Activated CD4-positive, alpha-beta T cell treated with anti-CD3 and anti-CD28 coated beads, Interleukin-2, amount 50 U/mL, for 4 hours (primary cell): ENCODE results near the gene CDHR1.
"Not testable (repeated sequence)": the region's sequence is repeated elsewhere in the genome, so short reads cannot be mapped to it uniquely, and the experiment has no call there.

ENCODE experiments used
- DNase-seq, 2 experiments: peaks; one replicate each; pipeline ENCODE4 v3.0.0-alpha.2; 2020

The CDHR1 gene

DNA sequence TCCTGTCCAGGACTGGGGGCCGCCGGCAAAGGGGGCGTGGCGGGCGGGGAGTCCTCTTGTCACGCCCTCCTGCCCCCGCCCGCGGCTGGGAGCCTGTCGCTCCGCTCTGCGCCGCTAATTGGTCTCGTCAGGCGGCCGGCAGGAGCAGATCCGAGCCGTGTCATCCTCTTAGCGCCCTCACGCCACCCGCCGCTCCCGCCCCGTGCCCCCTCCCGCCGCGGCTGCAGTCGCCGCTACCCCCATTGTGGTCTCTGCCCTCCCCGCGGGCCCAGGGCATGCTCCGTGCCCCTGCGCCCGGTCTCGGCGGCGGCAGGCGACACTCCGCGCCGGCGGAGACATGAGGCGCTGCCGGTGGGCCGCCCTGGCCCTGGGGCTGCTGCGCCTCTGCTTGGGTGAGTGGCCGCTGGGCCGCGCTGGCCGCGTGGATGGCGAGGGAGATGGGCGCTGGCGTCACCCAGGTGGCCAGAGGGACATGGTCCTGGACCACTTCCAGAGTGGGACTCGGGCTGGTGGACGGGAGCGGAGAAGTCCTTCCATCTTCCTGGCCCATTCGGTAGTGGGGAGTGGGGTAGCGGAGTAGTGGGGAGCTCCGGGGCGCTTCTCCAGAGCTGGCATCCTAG lies at the start of gene CDHR1:
Gene CDHR1, plus strand, starts transcription at position 114 of the 620 bp plus-strand sequence. Its CDS starts 224 bp downstream, at position 338.
- no peak for DNase-seq

- DNase-seq: no peak
Measured at GRCh38 chr10:84147347-84147746, 47.0 kb upstream of the CDHR1 start.

GRCh38 chr10:84148006-84148597 lies 46.2 kb upstream of the CDHR1 start:
- not testable (repeated sequence) for DNase-seq

DNA sequence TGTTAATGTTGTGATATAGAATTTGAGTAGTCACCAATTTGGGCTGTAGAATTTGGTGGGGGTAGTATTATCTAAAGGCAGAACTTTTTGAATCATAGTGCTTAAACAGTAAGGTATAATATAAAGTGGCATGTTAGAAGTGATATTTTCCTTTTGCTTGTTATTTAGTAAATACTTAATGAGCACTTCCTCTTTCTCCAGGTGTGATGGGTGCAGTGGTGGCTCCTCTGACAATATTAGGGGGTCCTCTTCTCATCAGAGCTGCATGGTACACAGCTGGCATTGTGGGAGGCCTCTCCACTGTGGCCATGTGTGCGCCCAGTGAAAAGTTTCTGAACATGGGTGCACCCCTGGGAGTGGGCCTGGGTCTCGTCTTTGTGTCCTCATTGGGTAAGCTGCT lies 44.5 kb upstream of the CDHR1 start:
- DNase-seq: no peak

GRCh38 chr10:84152769-84153168 lies 41.6 kb upstream of the CDHR1 start:
- no peak for DNase-seq

DNA sequence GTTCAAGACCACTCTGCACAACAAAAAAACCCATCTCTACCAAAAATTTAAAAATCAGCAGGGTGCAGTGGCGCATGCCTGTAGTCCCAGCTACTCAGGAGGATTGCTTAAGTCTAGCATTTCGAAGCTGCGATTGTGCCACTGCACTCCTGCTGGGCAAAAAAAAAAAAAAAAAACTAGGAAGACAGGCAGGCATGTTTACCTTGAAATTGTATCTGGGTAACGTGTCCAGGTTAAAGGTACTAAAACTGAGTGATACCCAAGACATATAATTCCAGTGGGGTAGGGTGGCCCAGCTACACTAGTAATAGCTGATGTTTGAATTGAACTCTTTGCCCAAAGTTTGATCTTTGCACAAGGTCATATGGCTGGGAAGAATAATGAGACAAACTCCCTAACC lies 38.8 kb upstream of the CDHR1 start:
- no peak for DNase-seq

DNA sequence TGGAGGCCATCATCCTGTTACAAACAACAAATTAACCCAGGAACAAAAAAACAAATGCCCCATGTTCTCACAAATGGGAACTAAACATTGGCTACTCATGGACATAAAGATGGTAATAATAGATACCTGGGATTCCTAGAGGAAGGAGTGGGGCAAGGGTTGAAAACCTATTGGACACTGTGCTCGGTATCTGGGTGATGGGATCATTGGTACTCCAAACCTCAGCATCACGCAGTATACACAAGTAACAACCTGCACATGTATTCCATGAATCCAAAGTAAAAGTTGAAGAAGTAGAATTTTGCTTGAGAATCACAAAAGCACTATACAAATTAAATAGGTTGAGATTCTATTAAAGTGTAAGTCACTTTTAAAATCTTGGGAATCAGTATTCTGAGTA lies 38.3 kb upstream of the CDHR1 start:
- DNase-seq: no peak

GRCh38 chr10:84156768-84157167 lies 37.6 kb upstream of the CDHR1 start:
- DNase-seq: no peak

- DNase-seq: no peak
Measured at GRCh38 chr10:84158061-84158460, 36.3 kb upstream of the CDHR1 start.

GRCh38 chr10:84158550-84158949 lies 35.8 kb upstream of the CDHR1 start:
- no peak for DNase-seq

DNA sequence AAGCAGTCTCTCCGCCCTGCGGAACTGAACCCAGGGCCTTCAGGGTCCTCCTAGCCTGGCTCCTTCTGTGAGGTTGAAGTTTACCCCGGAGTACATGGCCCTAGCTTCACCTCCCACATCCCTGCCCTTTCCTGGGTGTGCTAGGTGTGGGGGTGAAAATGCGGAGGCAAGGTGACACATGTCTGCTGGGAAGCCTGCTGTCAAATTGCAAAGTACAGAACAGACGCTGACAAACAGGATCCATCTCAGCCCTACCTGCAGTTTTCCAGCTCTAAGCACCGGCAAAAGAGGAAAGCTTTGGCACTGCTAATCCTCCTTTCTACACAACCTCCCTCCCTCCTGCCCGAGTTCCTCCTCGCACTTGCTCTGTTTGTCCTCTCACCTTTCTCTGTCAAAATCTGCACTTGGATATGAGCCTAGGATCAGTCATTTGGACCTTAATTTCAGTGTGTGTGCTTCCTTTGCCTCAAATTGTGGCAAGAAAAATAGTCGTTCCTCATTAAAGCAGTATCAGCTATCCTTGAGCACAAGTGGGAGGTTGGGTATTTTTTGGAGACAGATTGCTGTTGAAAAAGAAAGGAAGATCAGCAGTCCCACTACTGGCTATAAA lies 35.2 kb upstream of the CDHR1 start:
- no peak for DNase-seq

GRCh38 chr10:84160663-84161362 lies 33.5 kb upstream of the CDHR1 start:
- DNase-seq: no peak

DNA sequence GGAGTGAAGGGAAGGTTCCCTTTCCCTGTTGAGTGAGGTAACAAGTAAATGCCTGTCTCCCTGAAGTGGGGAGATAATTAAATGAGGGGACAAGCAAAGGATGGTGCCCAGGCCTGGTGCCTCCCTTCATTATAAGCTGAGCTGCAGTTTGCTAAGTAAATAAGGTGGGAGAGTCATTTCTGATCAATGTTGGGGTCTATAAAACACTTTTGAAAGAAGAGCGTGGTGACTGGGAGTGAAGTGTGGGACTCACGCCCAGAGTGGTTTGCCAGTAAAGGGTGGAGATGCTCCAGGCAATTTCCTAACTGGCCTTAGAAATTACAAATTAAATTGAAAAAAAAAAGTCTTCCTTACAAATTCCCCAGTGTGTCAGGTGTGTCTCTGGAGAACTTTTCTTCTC lies 30.3 kb upstream of the CDHR1 start:
- no peak for DNase-seq

DNA sequence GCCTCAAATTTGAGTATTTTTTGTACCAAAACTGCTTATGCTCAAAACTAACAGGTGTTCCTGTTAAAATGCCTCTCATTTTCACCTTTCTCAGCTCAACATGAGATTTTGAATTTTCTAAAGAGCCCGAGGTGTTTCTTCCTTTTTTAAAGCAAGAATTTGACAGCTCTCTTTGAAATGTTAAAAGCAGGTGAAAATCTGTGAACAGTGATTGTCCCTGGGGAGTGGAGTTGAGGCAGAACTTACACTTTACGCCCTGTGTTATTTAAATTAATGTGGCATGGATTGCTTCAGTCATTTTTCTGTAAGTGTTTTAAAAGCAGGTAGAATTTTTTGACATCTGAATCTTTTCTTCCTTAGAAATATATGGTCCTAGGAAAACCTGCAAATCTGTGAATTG lies 29.9 kb upstream of the CDHR1 start:
- no peak for DNase-seq

- DNase-seq: no peak
Measured at GRCh38 chr10:84166620-84167288, 27.6 kb upstream of the CDHR1 start.

- not testable (repeated sequence) for DNase-seq
Measured at GRCh38 chr10:84167289-84167653, 27.1 kb upstream of the CDHR1 start.

DNA sequence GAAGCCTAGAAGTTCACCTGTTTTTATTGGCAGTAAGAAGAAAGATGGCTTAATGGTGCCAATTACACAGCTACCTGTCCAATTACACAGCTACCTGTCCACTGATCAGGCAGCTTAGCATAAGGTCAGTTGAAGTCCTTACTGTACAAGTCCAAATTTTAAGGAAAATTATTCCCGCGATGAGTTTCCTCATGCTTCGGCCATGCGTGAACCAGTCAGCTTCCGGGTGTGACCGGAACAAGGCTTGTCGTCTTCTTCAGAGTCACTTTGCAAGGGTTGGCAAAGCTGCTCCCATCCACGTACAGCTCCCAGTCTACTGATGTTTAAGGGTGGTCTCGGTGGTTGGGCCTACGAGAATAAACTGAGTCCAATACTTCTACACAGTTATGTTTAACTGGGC lies 26.0 kb upstream of the CDHR1 start:
- DNase-seq: not testable (repeated sequence)

DNA sequence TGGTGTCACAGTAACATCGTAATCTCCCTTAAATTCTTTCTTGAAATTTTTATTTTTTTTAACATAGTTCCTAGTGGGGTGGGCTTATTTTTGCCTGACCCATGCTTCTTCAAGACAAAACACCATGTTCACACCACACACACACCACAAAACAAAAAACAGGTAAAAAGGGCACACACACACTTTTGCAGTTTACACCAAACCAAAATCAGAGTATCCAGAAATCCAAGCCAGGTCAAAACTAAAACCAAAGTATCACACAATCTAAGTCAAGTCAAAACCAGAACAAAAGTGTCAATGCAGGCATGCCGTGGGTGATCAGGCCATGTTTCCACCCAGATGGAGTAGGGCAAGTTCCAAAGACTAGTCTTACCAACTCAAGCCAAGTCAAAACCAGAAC lies 23.1 kb upstream of the CDHR1 start:
- not testable (repeated sequence) for DNase-seq

- DNase-seq: not testable (repeated sequence)
Measured at GRCh38 chr10:84171700-84172466, 22.5 kb upstream of the CDHR1 start.

DNA sequence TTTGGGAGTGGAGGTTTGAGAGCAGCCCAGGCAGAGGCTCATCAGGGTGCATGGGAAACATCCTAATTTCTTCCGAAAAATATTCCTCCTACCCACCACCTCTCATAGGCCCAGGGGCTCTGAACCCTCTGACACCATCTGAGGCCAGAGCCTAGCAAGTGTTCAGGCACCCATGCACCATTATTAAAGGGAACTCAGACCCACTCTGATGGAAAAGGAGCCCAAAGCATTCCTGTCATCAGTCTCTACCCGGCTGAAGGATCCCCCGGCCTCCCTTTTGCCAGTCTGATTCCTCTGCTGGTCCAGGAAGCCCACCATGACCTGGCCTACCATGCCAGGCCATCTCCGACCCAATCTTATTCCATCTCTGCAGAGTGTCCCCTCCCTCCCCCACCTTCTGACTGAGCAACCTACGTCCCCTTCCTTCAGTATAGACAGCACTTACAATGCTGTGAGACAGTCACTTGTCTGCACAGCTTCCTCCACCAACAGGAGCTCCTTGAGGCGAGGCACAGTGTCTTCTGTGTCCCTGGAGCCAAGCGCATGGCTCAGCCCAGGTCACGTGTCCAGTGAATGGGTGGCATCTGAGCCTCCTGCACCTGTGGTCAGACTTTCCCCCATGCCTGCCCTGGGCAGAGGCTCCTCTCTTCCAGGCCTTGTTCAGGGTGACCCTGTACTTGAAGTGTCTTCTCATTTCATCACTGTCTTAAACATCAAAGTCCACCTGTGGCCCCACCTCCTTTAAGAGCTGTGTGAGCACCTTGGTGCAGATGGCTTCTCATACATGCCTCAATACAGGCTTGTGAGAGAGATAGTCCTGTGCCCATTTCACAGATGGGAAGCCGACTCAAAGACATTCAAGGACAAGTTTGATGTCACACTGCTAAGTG lies 21.6 kb upstream of the CDHR1 start:
- no peak for DNase-seq

GRCh38 chr10:84173501-84173929 lies 20.8 kb upstream of the CDHR1 start, which contains the start of gene GPR15LG:
Gene GPR15LG (plus strand): TSS chr10:84173801. CDS start chr10:84173852, 51 bp downstream.
- no peak for DNase-seq
